GM15510 (cell line): ENCODE measurements around the gene EIF5B.
"Not testable (repeated sequence)": the region's sequence is repeated elsewhere in the genome, so short reads cannot be mapped to it uniquely, and the experiment has no call there.

Source experiments
- POLR2A ChIP-seq: IDR thresholded peaks from 3 replicates; pipeline ENCODE4 v1.6.1; 2011; ENCODE audit warnings: borderline replicate concordance; ENCODE audit not compliant: insufficient read length; ENCODE audit errors: extremely low read depth

EIF5B gene, protein sequence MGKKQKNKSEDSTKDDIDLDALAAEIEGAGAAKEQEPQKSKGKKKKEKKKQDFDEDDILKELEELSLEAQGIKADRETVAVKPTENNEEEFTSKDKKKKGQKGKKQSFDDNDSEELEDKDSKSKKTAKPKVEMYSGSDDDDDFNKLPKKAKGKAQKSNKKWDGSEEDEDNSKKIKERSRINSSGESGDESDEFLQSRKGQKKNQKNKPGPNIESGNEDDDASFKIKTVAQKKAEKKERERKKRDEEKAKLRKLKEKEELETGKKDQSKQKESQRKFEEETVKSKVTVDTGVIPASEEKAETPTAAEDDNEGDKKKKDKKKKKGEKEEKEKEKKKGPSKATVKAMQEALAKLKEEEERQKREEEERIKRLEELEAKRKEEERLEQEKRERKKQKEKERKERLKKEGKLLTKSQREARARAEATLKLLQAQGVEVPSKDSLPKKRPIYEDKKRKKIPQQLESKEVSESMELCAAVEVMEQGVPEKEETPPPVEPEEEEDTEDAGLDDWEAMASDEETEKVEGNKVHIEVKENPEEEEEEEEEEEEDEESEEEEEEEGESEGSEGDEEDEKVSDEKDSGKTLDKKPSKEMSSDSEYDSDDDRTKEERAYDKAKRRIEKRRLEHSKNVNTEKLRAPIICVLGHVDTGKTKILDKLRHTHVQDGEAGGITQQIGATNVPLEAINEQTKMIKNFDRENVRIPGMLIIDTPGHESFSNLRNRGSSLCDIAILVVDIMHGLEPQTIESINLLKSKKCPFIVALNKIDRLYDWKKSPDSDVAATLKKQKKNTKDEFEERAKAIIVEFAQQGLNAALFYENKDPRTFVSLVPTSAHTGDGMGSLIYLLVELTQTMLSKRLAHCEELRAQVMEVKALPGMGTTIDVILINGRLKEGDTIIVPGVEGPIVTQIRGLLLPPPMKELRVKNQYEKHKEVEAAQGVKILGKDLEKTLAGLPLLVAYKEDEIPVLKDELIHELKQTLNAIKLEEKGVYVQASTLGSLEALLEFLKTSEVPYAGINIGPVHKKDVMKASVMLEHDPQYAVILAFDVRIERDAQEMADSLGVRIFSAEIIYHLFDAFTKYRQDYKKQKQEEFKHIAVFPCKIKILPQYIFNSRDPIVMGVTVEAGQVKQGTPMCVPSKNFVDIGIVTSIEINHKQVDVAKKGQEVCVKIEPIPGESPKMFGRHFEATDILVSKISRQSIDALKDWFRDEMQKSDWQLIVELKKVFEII

DNA sequence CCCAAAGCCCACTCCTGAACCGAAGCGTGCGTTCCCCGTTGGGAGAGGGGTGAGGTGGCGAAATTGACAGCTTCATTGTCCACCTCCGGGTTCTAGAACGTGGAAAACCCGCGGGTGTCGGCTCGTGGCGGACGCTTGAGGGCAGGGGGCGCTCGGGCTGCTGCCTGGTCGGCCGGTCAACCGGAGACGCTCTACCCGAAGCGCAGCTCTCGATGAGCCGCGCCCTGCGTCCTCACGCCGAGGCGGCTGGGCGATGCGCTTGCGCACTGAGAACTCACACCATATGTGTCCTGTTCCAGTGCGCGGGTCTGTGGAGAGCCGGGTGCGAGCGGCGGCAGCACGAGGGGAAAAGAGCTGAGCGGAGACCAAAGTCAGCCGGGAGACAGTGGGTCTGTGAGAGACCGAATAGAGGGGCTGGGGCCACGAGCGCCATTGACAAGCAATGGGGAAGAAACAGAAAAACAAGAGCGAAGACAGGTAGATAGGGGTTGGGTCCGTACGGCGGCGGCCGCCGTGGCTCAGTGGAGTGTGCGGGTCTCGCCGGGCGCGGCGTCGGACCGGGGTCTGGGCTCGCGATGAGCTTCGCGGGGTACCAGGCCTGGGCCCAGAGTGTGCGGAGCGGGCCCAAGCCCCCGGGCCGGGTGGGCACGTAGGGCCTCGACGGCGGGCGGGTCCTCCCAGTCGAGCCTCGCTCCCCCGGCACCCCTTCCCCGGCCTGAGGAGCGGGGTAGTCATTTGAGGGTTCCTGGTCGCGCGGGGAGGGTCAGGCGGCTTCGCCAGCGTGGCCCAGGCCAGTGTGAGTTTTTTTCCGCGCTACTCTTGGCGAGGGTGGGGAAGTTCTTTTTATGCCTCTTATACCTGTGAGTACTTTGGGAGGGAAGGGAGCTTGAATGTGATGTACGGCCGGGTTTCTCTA, at the start of gene EIF5B:
EIF5B (plus strand) TSS at position 277 of the 916 bp plus-strand sequence; CDS start at position 443, 166 bp downstream.
- peak; percentile 94 for TF ChIP-seq POLR2A

GRCh38 chr2:99297994-99298393, 39.2 kb upstream of the EIF5B start:
- TF ChIP-seq POLR2A, result no peak

DNA sequence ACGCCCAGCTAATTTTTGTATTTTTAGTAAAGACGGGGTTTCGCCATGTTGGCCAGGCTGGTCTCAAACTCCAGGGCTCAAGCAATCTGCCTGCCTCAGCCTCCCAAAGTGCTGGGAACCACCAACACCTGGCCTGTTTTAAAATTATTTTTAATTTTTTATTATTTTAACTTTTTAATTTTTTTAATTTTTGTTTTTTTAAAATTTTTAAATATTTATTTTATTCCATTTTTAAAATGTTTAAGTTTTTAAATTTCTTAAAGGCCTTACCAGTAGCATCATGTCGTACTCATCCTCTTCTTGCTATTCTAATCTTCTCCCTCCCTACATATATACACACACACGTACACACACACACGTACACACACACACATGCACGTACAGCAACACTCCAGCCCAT, 37.6 kb upstream of the EIF5B start:
- TF ChIP-seq POLR2A, result no peak

DNA sequence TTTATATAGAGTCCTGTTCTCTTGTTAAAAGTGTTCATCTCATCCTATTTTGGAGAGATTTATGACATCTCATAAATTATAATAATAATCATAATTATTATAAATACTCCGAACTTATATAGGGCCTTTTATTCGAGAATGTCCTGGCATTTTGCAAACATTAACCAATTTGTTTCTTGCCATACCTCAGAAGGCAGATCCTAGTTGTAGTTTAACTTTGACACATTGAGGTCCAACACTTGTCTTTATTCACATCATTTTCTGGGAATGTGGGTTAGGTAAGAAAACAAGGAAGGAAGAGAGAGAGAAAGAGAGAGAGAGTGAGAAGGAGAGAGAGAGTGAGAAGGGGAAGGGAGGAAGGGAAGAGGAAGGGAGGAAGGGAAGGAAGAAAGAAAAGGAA, 36.1 kb upstream of the EIF5B start, which contains the start of gene LYG1:
LYG1 (minus strand) TSS at position 101 of the 400 bp plus-strand sequence. CDS start 5,527 bp downstream, outside the sequence.
- not testable (repeated sequence) for TF ChIP-seq POLR2A

DNA sequence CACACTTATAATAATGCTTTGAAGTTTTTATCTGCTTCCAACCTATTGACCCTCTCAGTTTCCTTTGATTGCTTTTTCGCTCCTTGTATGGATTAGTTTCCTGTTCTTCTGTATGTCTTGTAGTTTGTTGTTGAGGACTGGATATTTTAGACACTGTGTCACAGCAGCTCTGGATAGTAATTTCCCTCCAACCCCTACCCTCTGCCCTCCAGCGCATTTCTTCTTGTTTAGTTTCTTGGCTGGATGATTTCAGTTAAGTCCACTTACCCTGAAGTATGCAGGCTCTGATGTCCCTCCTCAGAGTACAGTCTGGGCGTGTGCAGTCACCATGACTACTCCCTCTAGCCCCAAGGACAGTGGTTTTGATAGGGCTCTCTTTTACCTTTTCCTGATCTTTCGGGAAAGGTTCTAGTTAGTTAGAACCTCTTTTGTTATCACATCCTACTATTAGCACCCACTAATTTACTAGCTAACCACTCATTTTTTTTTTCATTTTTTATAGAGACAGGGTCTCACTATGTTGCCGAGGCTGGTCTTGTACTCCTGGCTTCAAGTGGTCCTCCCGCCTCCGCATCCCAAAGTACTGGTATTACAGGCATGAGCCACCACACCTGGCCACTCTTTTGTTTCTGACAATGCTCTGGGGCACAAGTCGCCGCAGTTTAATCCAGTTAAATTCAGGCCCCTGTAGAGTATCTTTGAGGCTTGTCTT, 19.9 kb upstream of the EIF5B start:
- no peak for TF ChIP-seq POLR2A

DNA sequence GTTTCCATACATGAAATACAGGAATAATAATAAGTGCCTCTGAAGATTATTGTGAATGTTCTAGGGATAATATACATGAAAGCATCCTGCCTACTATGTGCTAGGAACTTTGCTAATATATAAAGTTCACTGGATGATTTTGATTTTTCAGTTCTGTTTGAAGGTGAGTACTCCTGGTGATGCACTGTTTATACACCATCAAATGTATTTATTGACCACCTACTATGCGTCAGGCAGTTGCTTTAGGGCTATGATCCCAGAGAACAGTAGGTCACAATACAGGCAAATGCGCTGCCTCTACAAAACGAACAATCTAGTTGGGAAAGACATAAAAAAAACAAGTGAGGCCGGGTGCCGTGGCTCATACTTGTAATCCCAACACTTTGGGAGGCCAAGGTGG, 11.8 kb upstream of the EIF5B start:
- no peak for TF ChIP-seq POLR2A

GRCh38 chr2:99335911-99336803, 1.0 kb upstream of the EIF5B start, which contains the start of gene TXNDC9:
Gene TXNDC9, minus strand, starts transcription at chr2:99336333. Its CDS starts 3,123 bp downstream, at chr2:99333210.
- TF ChIP-seq POLR2A, result peak; percentile 94

DNA sequence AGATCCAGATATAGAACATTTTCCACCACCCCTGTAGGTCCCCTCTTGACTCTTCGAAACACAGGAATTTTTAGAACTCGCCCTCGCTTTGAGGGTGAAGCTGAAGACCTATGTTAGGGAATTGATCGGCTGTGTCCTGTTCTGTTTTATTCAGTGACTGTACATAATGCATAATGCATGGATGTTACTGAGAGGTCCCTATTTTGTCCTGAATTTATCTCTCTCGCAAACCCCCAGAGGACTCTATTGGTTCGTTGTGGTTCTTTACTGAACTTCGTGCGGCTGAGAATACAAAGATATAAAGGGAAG, 431 bp upstream of the EIF5B start:
- no peak for TF ChIP-seq POLR2A

DNA sequence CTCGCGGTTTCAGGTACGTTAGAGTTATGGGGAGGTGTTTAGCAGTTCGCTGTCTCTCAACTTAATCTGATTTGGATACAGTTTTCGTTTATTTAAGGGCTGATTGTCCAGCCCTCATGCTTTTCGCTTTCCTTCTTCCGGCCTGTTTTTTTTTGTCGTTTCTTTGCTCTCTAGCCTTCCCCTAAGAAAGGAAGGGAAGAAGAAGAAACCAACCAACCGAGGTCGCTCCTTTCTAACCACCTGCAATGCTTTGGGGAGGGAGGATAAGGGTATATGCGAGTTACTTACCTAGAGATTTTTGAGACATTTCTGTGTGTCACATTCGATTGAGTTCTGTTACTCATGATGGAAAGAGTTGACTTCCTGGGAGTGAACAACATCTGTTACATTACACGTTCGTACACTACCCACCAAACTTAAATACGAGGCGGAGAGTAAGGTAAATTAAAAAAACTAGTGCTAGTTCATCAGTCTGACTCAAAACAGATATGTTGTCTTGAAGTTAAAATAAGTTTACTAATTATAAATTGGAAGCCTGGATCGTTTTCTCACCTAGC, 918 bp downstream of the EIF5B start:
- TF ChIP-seq POLR2A, result no peak

GRCh38 chr2:99340669-99341236, 3.6 kb downstream of the EIF5B start:
- TF ChIP-seq POLR2A, result no peak

GRCh38 chr2:99342536-99342935, 5.3 kb downstream of the EIF5B start:
- no peak for TF ChIP-seq POLR2A

DNA sequence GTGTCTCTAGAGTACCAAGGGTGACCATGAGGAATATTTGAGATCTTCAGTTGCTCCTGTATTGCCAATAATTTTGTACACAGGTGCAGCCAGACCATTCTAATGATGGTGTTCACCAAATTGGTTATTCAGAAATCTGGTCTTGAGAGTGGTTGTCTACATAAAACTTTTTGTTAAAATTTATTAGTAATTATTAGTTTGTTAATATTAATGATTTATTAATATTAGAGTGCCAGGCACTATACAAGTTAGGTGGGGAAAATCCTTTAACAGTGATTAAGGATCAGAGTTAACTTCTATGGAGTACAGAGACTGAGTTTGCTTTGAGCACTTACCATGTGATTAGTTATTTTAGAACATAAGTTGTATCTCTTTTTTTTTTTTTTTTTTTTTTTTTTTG, 9.0 kb downstream of the EIF5B start:
- TF ChIP-seq POLR2A, result no peak
